H1 (cell line): ENCODE data around the gene CELF4. TPM values are rescaled to one million over a fixed set of nuclear protein-coding genes. Genes with fewer than 3 reads are reported as not detected.

ENCODE experiments used
- CTCF ChIA-PET: fragments of 300-600 bp; sonication (Branson Sonifier 250); formaldehyde crosslinking; loops from one replicate; lab custom pipeline; 2021; ENCODE audit not compliant: partially characterized antibody; lab: Charles Lee
- POLR2A ChIA-PET: fragments of 300-600 bp; sonication (Branson Sonifier 250); formaldehyde crosslinking; loops from one replicate; lab custom pipeline; 2021; ENCODE audit warnings: inconsistent platforms; ENCODE audit not compliant: partially characterized antibody; lab: Charles Lee
- DNase-seq, 2 experiments: peaks; one replicate each; pipeline versions ENCODE4 v3.0.0 to v3.0.0-alpha.2; 2010 to 2022; ENCODE audit warnings: low spot score in 2 of 2, low read depth in 1 of 2, mixed read lengths in 1 of 2
- FAIRE-seq: peaks from 2 replicates; lab custom pipeline; 2011; peaks lifted over from hg19 to GRCh38; lab: Jason Lieb, UNC
- H2AFZ ChIP-seq: 2 replicates; pipeline ENCODE4 v1.8.1; 2012; ENCODE audit warnings: low read length, inconsistent platforms
- H2AK5ac ChIP-seq: 2 replicates; pipeline ENCODE4 v1.6.1; 2013; ENCODE audit warnings: low read depth, low read length
- H2BK120ac ChIP-seq: replicated peaks from 2 replicates; pipeline ENCODE3; 2013; ENCODE audit warnings: low read depth, low read length, inconsistent platforms
- H2BK12ac ChIP-seq: 2 replicates; pipeline ENCODE4 v1.6.1; 2013; ENCODE audit warnings: low read depth, low read length
- H2BK15ac ChIP-seq: 2 replicates; pipeline ENCODE4 v1.6.1; 2013; ENCODE audit warnings: low read length
- H2BK20ac ChIP-seq: 2 replicates; pipeline ENCODE4 v1.6.1; 2013; ENCODE audit warnings: low read length
- H2BK5ac ChIP-seq: 2 replicates; pipeline ENCODE4 v1.6.1; 2013; ENCODE audit warnings: low read depth, low read length
- H3K14ac ChIP-seq: 2 replicates; pipeline ENCODE4 v1.6.1; 2013; ENCODE audit warnings: inconsistent platforms; ENCODE audit not compliant: insufficient read length
- H3K18ac ChIP-seq: 2 replicates; pipeline ENCODE4 v1.6.1; 2013; ENCODE audit warnings: low read length; ENCODE audit errors: extremely low read depth
- H3K23ac ChIP-seq: 2 replicates; pipeline ENCODE4 v1.6.1; 2013; ENCODE audit warnings: inconsistent platforms; ENCODE audit not compliant: insufficient read length
- H3K23me2 ChIP-seq: 2 replicates; pipeline ENCODE4 v1.6.1; 2013; ENCODE audit warnings: low read depth, low read length
- H3K27ac ChIP-seq: 2 replicates; pipeline ENCODE4 v1.6.1; 2011; ENCODE audit warnings: low read depth, low read length, inconsistent platforms
- H3K27me3 ChIP-seq, 4 experiments: replicated peaks in 1 of 4; 1 replicate in 1 of 4; 2 replicates in 3 of 4; pipeline versions ENCODE4 v1.6.1 to v1.8.1; 2011 to 2013; ENCODE audit warnings: low read length in 3 of 4, mild to moderate bottlenecking in 3 of 4, inconsistent platforms in 2 of 4, mixed read lengths in 2 of 4, moderate library complexity in 1 of 4; ENCODE audit not compliant: control insufficient read depth in 3 of 4, insufficient read depth in 3 of 4; ENCODE audit errors: extremely low read depth in 1 of 4
- H3K36me3 ChIP-seq, 4 experiments: 2 replicates each; pipeline versions ENCODE4 v1.6.1 to v1.8.1; 2011 to 2013; ENCODE audit warnings: mild to moderate bottlenecking in 4 of 4, low read length in 3 of 4, moderate library complexity in 2 of 4, control low read depth in 1 of 4, inconsistent platforms in 1 of 4; ENCODE audit not compliant: insufficient read depth in 4 of 4, control insufficient read depth in 2 of 4
- H3K4ac ChIP-seq: replicated peaks from 2 replicates; pipeline ENCODE3; 2013; ENCODE audit warnings: low read length, low read depth, mixed read lengths, inconsistent platforms; ENCODE audit not compliant: insufficient read length
- H3K4me1 ChIP-seq, 4 experiments: replicated peaks in 1 of 4; 1 replicate in 1 of 4; 2 replicates in 3 of 4; pipeline versions ENCODE4 v1.6.1 to v1.8.1; 2011 to 2013; ENCODE audit warnings: low read length in 3 of 4, inconsistent platforms in 2 of 4, mixed read lengths in 1 of 4; ENCODE audit not compliant: insufficient read depth in 4 of 4, control insufficient read depth in 3 of 4
- H3K4me2 ChIP-seq, 2 experiments: 2 replicates each; pipeline versions ENCODE4 v1.6.1 to v1.8.1; 2011 to 2013; ENCODE audit warnings: low read depth in 2 of 2, low read length in 2 of 2, control low read depth in 1 of 2, inconsistent platforms in 1 of 2, mild to moderate bottlenecking in 1 of 2; ENCODE audit not compliant: insufficient read depth in 1 of 2
- H3K4me3 ChIP-seq, 4 experiments: fragments of 200-600, 300-600 bp in 1 of 4; sonication (generic), shearing (Covaris generic), sonication (Bioruptor Twin) in 1 of 4; 2 replicates each; pipeline versions ENCODE4 v1.5.1 to v1.8.1; 2011 to 2016; ENCODE audit warnings: low read length in 4 of 4, low read depth in 3 of 4, control low read depth in 2 of 4, inconsistent platforms in 2 of 4, mild to moderate bottlenecking in 2 of 4, mixed read lengths in 1 of 4, moderate library complexity in 1 of 4; ENCODE audit not compliant: insufficient read depth in 2 of 4; ENCODE audit errors: extremely low read depth in 1 of 4
- H3K56ac ChIP-seq: replicated peaks from 2 replicates; pipeline ENCODE3; 2013; ENCODE audit warnings: low read depth, mild to moderate bottlenecking, mixed read lengths, low read length, inconsistent platforms; ENCODE audit not compliant: insufficient read length
- H3K79me1 ChIP-seq: 2 replicates; pipeline ENCODE4 v1.6.1; 2013; ENCODE audit warnings: low read depth, low read length, control low read depth
- H3K79me2 ChIP-seq, 2 experiments: 2 replicates each; pipeline versions ENCODE4 v1.6.1 to v1.8.1; 2012 to 2013; ENCODE audit warnings: low read length in 2 of 2, mild to moderate bottlenecking in 2 of 2, inconsistent platforms in 1 of 2; ENCODE audit not compliant: insufficient read depth in 2 of 2, control insufficient read depth in 1 of 2
- H3K9ac ChIP-seq, 4 experiments: replicated peaks in 1 of 4; 1 replicate in 1 of 4; 2 replicates in 3 of 4; pipeline versions ENCODE4 v1.6.1 to v1.8.1; 2011 to 2013; ENCODE audit warnings: low read depth in 3 of 4, low read length in 3 of 4, control low read depth in 2 of 4, mild to moderate bottlenecking in 2 of 4, moderate library complexity in 2 of 4, inconsistent platforms in 1 of 4; ENCODE audit errors: extremely low read depth in 1 of 4
- H3K9me3 ChIP-seq, 2 experiments: 2 replicates each; pipeline versions ENCODE4 v1.6.1 to v1.8.1; 2012 to 2013; ENCODE audit warnings: mild to moderate bottlenecking in 2 of 2, moderate library complexity in 2 of 2, control low read depth in 1 of 2, inconsistent platforms in 1 of 2, low read depth in 1 of 2, low read length in 1 of 2, mixed read lengths in 1 of 2; ENCODE audit not compliant: insufficient read depth in 2 of 2
- H4K20me1 ChIP-seq, 2 experiments: replicated peaks in 1 of 2; 2 replicates each; pipeline versions ENCODE3 to v1.8.1; 2011 to 2013; ENCODE audit warnings: inconsistent platforms in 2 of 2, low read length in 2 of 2, mild to moderate bottlenecking in 1 of 2; ENCODE audit not compliant: insufficient read depth in 2 of 2, control insufficient read depth in 1 of 2
- H4K5ac ChIP-seq: 2 replicates; pipeline ENCODE4 v1.6.1; 2013; ENCODE audit warnings: low read length, low read depth, mixed read lengths, inconsistent platforms; ENCODE audit not compliant: insufficient read length
- H4K8ac ChIP-seq: 2 replicates; pipeline ENCODE4 v1.8.0; 2013; ENCODE audit warnings: mild to moderate bottlenecking, moderate library complexity, low read length, inconsistent platforms; ENCODE audit not compliant: insufficient read depth; ENCODE audit errors: extremely low read depth
- H4K91ac ChIP-seq: replicated peaks from 2 replicates; pipeline ENCODE3; 2013; ENCODE audit warnings: low read length, mixed read lengths, inconsistent platforms; ENCODE audit not compliant: insufficient read length
- BACH1 ChIP-seq: IDR thresholded peaks from 2 replicates; pipeline ENCODE4 v1.6.1; 2012; ENCODE audit warnings: low read length, improper control_type of control experiment
- CHD1 ChIP-seq: IDR thresholded peaks from 2 replicates; pipeline ENCODE4 v1.6.1; 2012; ENCODE audit warnings: low read depth, low read length, improper control_type of control experiment
- CTBP2 ChIP-seq: IDR thresholded peaks from 2 replicates; pipeline ENCODE4 v1.7.0; 2011; ENCODE audit warnings: borderline replicate concordance, mild to moderate bottlenecking, moderate library complexity, mixed read lengths, low read length; ENCODE audit not compliant: insufficient read depth, insufficient read length
- E2F6 ChIP-seq: IDR thresholded peaks from 2 replicates; pipeline ENCODE4 v1.6.1; 2012; ENCODE audit warnings: inconsistent platforms
- EP300 ChIP-seq, 2 experiments: IDR thresholded peaks; 1 replicate in 1 of 2; 2 replicates in 1 of 2; pipeline ENCODE4 v1.6.1; 2011 to 2012; ENCODE audit warnings: low read depth in 2 of 2, low read length in 2 of 2, mild to moderate bottlenecking in 2 of 2, borderline replicate concordance in 1 of 2, inconsistent platforms in 1 of 2, moderate library complexity in 1 of 2
- FOSL1 ChIP-seq: IDR thresholded peaks from 2 replicates; pipeline ENCODE4 v1.6.1; 2011; ENCODE audit warnings: mild to moderate bottlenecking, low read depth, low read length, moderate library complexity; ENCODE audit not compliant: insufficient read depth
- JUND ChIP-seq: IDR thresholded peaks from 2 replicates; pipeline ENCODE4 v1.6.1; 2011; ENCODE audit warnings: mild to moderate bottlenecking, improper control_type of control experiment, low read length
- POLR2AphosphoS5 ChIP-seq: IDR thresholded peaks from 2 replicates; pipeline ENCODE4 v1.6.1; 2011; ENCODE audit warnings: low read depth, low read length
- RNF2 ChIP-seq: fragments of 200-900, 300-1000 bp; sonication (generic); IDR thresholded peaks from 2 replicates; pipeline ENCODE4 v1.7.1; 2016; ENCODE audit warnings: borderline replicate concordance, low read depth, mild to moderate bottlenecking, antibody characterized with exemption, low read length; ENCODE audit not compliant: poor library complexity, severe bottlenecking; ENCODE audit errors: missing control alignments
- WGBS, 2 experiments: shearing (Covaris generic) in 1 of 2; methylation state at CpG; one replicate each; pipeline versions ENCODE4 v1.1.6 to v1.1.7; 2013 to 2015; ENCODE audit warnings: low lambda C conversion rate in 2 of 2, mixed read lengths in 2 of 2, inconsistent platforms in 1 of 2, low coverage in 1 of 2, missing lambda C conversion rate in 1 of 2; ENCODE audit not compliant: insufficient replicate concordance in 2 of 2, insufficient coverage in 1 of 2, insufficient read length in 1 of 2; ENCODE audit errors: extremely low coverage in 1 of 2, missing lambda C conversion rate in 1 of 2; 5-methylcytosine and 5-hydroxymethylcytosine counted together
- polyA plus RNA-seq, 7 experiments: library from polyadenylated mRNA; depleted of rRNA in 3 of 7; stranded (reverse) in 5 of 7; unstranded in 2 of 7; fragments of >200 nt in 5 of 7; fragments of 200-250 nt in 2 of 7; gene quantifications; 1 replicate in 5 of 7; 2 replicates in 1 of 7; 4 replicates in 1 of 7; pipeline versions ENCODE4 v1.2.1 to v1.2.3, GENCODE V29; 2011 to 2013; ENCODE audit warnings: missing spikeins in 2 of 7, mixed read lengths in 2 of 7
- total RNA-seq: library from RNA; stranded (reverse); fragmentation: NEBNext Ultra II Directional; extraction: Animal tissue kit (Norgen Biotek cat#: 25700); gene quantifications from 2 replicates; pipeline ENCODE4 v1.2.1, GENCODE V29; 2021

CELF4 gene
- total and polyA plus RNA-seq, 2 of the 8 experiments (the other 6 are each of a cell fraction or from before 2014, with no cell fraction given), result 1.6 to 3.4 TPM

- POLR2A ChIA-PET, result no interaction called here
- TF ChIP-seq CHD1 (no peak), BACH1 (no peak), E2F6 (no peak), CTBP2 (no peak), JUND (no peak), EP300 (IDR thresholded peaks at IDR 0.05; ENCODE audit: borderline replicate concordance in 1 of 2, low read depth in 2 of 2, low read length in 2 of 2) (no peak), FOSL1 (no peak), RNF2 (no peak), POLR2AphosphoS5 (no peak)
- H3K4me2 ChIP-seq, result no peak overlapping the region
- no peaks in the 10 kb centered on the region for H3K23me2 ChIP-seq
- H2BK12ac ChIP-seq, result no peak overlapping the region
- no peak overlapping the region for H3K23ac ChIP-seq
- H3K9ac ChIP-seq, result no peak overlapping the region
- H3K27ac ChIP-seq, result no peak overlapping the region
- no peak overlapping the region for H4K91ac ChIP-seq
- no peaks in the 10 kb centered on the region for H3K9me3 ChIP-seq
- no peak overlapping the region for H3K56ac ChIP-seq
- no peak overlapping the region for H3K4ac ChIP-seq
- H2BK120ac ChIP-seq, result no peak overlapping the region
- H4K20me1 ChIP-seq, result peaks cover 0 to 5% of the 10 kb centered on the region in 2 experiments
- no peak overlapping the region for H2BK5ac ChIP-seq
- CTCF ChIA-PET, result interaction anchor here (1.5 to 1.7 kb wide), 2 partner anchors 10 to 30 kb away, joined by 4 to 5 read pairs; no protein-coding TSS in a partner anchor
- no peak overlapping the region for H2AK5ac ChIP-seq
- H2BK15ac ChIP-seq, result no peak overlapping the region
- no peak overlapping the region for H4K8ac ChIP-seq
- H4K5ac ChIP-seq, result no peak overlapping the region
- FAIRE-seq (no peak), DNase-seq (no peak)
- no peak overlapping the region for H3K4me3 ChIP-seq
- H3K14ac ChIP-seq, result no peak overlapping the region
- H3K27me3 ChIP-seq, result no peaks in the 10 kb centered on the region; a peak in 1 of 7 replicates
- no peak overlapping the region for H2BK20ac ChIP-seq
- WGBS, 2 experiments, result 96% methylated on average over 2 of the region's 2 CpGs; no CpG with 5 or more reads in 1 of the 2 experiments
- no peak overlapping the region for H2AFZ ChIP-seq
- H3K36me3 ChIP-seq, result no peaks in the 10 kb centered on the region
- no peaks in the 10 kb centered on the region for H3K79me2 ChIP-seq
- no peaks in the 10 kb centered on the region for H3K79me1 ChIP-seq
- no peak overlapping the region for H3K18ac ChIP-seq
- H3K4me1 ChIP-seq, result 0 out of 7 replicates have a peak, but pooled peaks cover 0 to 2% (median 0%) of the 10 kb centered on the region in 4 experiments
Observed at GRCh38 chr18:37235583-37235982, 330.0 kb downstream of the CELF4 start.
